Osteoblast (primary cell): Measurements from ENCODE around the gene PLEKHM1. TPM values are rescaled to one million over a fixed set of nuclear protein-coding genes. Genes with fewer than 3 reads are reported as not detected.

Source experiments
- DNase-seq: peaks from one replicate; pipeline ENCODE4 v3.0.0; 2011; ENCODE audit warnings: low spot score, mixed read lengths; ENCODE audit not compliant: insufficient read length; ENCODE audit errors: missing footprints
- H2AFZ ChIP-seq: 2 replicates; pipeline ENCODE4 v1.6.0; 2011; ENCODE audit warnings: mild to moderate bottlenecking, low read length
- H3K27ac ChIP-seq: 2 replicates; pipeline ENCODE4 v1.5.1; 2011; ENCODE audit warnings: mild to moderate bottlenecking, low read depth, low read length, moderate library complexity
- H3K27me3 ChIP-seq: 2 replicates; pipeline ENCODE4 v1.6.0; 2012; ENCODE audit warnings: mild to moderate bottlenecking, control low read depth, inconsistent platforms, low read length, moderate library complexity; ENCODE audit not compliant: insufficient read depth
- H3K36me3 ChIP-seq: 2 replicates; pipeline ENCODE4 v1.5.1; 2011; ENCODE audit warnings: mild to moderate bottlenecking, low read length, control low read depth, moderate library complexity; ENCODE audit not compliant: insufficient read depth
- H3K4me1 ChIP-seq: 2 replicates; pipeline ENCODE4 v1.5.1; 2011; ENCODE audit warnings: mild to moderate bottlenecking, low read length, control low read depth, moderate library complexity; ENCODE audit not compliant: insufficient read depth
- H3K4me2 ChIP-seq: 2 replicates; pipeline ENCODE4 v1.6.0; 2011; ENCODE audit warnings: mild to moderate bottlenecking, low read length; ENCODE audit not compliant: insufficient read depth
- H3K4me3 ChIP-seq: fragments of 200-600 bp; sonication (generic); 3 replicates; pipeline ENCODE4 v1.5.1; 2012; ENCODE audit warnings: mild to moderate bottlenecking, low read length, inconsistent platforms; ENCODE audit not compliant: insufficient read depth
- H3K79me2 ChIP-seq: 2 replicates; pipeline ENCODE4 v1.6.0; 2012; ENCODE audit warnings: mild to moderate bottlenecking, low read length, control low read depth, inconsistent platforms; ENCODE audit not compliant: insufficient read depth
- H3K9me3 ChIP-seq: 2 replicates; pipeline ENCODE4 v1.5.1; 2011; ENCODE audit warnings: low read depth, low read length, control low read depth
- H4K20me1 ChIP-seq: 2 replicates; pipeline ENCODE4 v1.6.0; 2012; ENCODE audit warnings: mild to moderate bottlenecking, low read length, control low read depth; ENCODE audit not compliant: insufficient read depth
- CTCF ChIP-seq: IDR thresholded peaks from 2 replicates; pipeline ENCODE4 v1.5.1; 2011; ENCODE audit warnings: mild to moderate bottlenecking, low read depth, low read length, moderate library complexity; ENCODE audit errors: extremely low read depth
- total RNA-seq: library from RNA; depleted of rRNA; stranded (reverse); fragments of >200 nt; gene quantifications from 2 replicates; pipeline ENCODE4 v1.2.3, GENCODE V29; 2012

Gene PLEKHM1
- total RNA-seq, 1 donor = 30.8 TPM

GRCh38 chr17:45423304-45423974 lies 67.1 kb downstream of the PLEKHM1 start:
- DNase-seq = peak; percentile 41
- no peak overlapping the region for H2AFZ ChIP-seq
- H3K27ac ChIP-seq = no peak overlapping the region
- H3K27me3 ChIP-seq = peaks cover 13% of the 10 kb centered on the region
- no peaks in the 10 kb centered on the region for H3K9me3 ChIP-seq
- H3K79me2 ChIP-seq = no peaks in the 10 kb centered on the region
- no peaks in the 10 kb centered on the region for H3K4me1 ChIP-seq
- H4K20me1 ChIP-seq = peaks cover 3% of the 10 kb centered on the region
- TF ChIP-seq CTCF = no peak
- H3K4me3 ChIP-seq = no peak overlapping the region
- H3K4me2 ChIP-seq = no peak overlapping the region
- no peaks in the 10 kb centered on the region for H3K36me3 ChIP-seq

- Histone ChIP-seq H3K4me1 (no peaks in the 10 kb centered on the region), H4K20me1 (no peaks in the 10 kb centered on the region), H3K36me3 (no peaks in the 10 kb centered on the region), H3K79me2 (no peaks in the 10 kb centered on the region), H3K4me3 (no peak overlapping the region), H3K27ac (no peak overlapping the region), H3K27me3 (no peaks in the 10 kb centered on the region), H3K9me3 (no peaks in the 10 kb centered on the region), H2AFZ (no peak overlapping the region), H3K4me2 (no peak overlapping the region)
- TF ChIP-seq CTCF = no peak
- peak; percentile 50 for DNase-seq
These were observed 75.3 kb downstream of the PLEKHM1 start for GRCh38 chr17:45414990-45415881.

GRCh38 chr17:45413498-45413923 lies 77.0 kb downstream of the PLEKHM1 start:
- TF ChIP-seq CTCF = no peak
- H3K27ac ChIP-seq = no peak overlapping the region
- no peaks in the 10 kb centered on the region for H3K79me2 ChIP-seq
- H3K36me3 ChIP-seq = no peaks in the 10 kb centered on the region
- H3K4me1 ChIP-seq = no peaks in the 10 kb centered on the region
- H3K9me3 ChIP-seq = no peaks in the 10 kb centered on the region
- no peak overlapping the region for H3K4me2 ChIP-seq
- peak; percentile 47 for DNase-seq
- H3K4me3 ChIP-seq = no peak overlapping the region
- no peaks in the 10 kb centered on the region for H4K20me1 ChIP-seq
- H3K27me3 ChIP-seq = peaks cover 3% of the 10 kb centered on the region
- no peak overlapping the region for H2AFZ ChIP-seq
